Stomach (tissue), 4 donors: ENCODE measurements around the gene C1QTNF6.

ENCODE experiments used
- CTCF ChIP-seq, 7 experiments: fragments of 450-650 bp in 4 of 7; fragments of 200-600 bp in 3 of 7; sonication (generic) in 3 of 7; IDR thresholded peaks; one replicate each; pipeline ENCODE4 v1.5.1; 2016 to 2019; ENCODE audit warnings: antibody characterized with exemption in 7 of 7, control low read depth in 2 of 7, mild to moderate bottlenecking in 1 of 7
- EP300 ChIP-seq: sonication (generic); formaldehyde crosslinking; IDR thresholded peaks from one replicate; pipeline ENCODE4 v1.6.1; 2017; ENCODE audit warnings: antibody characterized with exemption
- POLR2A ChIP-seq, 4 donors: fragments of 450-650 bp; IDR thresholded peaks; one replicate each; pipeline ENCODE4 v1.6.1; 2016; ENCODE audit warnings: antibody characterized with exemption in 4 of 4, control low read depth in 2 of 4, mild to moderate bottlenecking in 1 of 4, moderate library complexity in 1 of 4
- POLR2AphosphoS5 ChIP-seq, 3 donors: sonication (generic); formaldehyde crosslinking; IDR thresholded peaks; one replicate each; pipeline ENCODE4 v1.6.1; 2016; ENCODE audit warnings: antibody characterized with exemption in 3 of 3

- TF ChIP-seq POLR2A (IDR thresholded peaks at IDR 0.05) (no peak), CTCF (IDR thresholded peaks at IDR 0.05) (no peak), EP300 (no peak), POLR2AphosphoS5 (IDR thresholded peaks at IDR 0.05) (no peak)
These were observed 3.7 kb downstream of the C1QTNF6 start for GRCh38 chr22:37184380-37184755.
